Renal cortex interstitium (tissue), 11 donors: ENCODE data around the gene DCDC2C. TPM values are rescaled to one million over a fixed set of nuclear protein-coding genes. Genes with fewer than 3 reads are reported as not detected.

Source experiments
- DNase-seq, 11 donors: peaks; one replicate each; pipeline ENCODE4 v3.0.0-alpha.2; 2013; ENCODE audit warnings: low read depth in 9 of 11, low spot score in 4 of 11; ENCODE audit errors: extremely low read depth in 1 of 11
- polyA plus RNA-seq, 3 donors: library from polyadenylated mRNA; unstranded; fragments of 120-200 nt; gene quantifications; one replicate each; pipeline ENCODE4 v1.2.1, GENCODE V29; 2013; ENCODE audit not compliant: insufficient read length in 3 of 3

The DCDC2C gene
- polyA plus RNA-seq, 3 donors = 0.32 to 0.56 TPM; not detected in 1

DNA sequence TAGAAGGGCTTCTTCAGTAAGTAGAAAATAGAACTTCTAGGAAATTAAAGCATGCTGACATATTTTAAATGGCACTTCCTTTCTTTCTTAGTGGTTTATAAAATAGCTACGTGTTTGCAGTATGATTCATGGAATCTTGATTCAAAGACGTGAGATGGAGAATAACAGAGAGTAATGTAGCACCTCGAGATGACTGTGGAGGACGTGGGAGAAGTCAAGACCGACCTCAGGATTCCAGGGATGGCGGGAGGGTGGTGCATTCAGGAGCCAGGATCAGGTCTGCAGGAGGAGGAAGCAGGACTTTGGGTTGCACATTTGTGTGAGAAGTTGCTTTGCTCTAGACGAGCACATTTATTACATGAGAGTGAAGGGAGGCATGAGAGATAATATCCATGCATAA lies 56.0 kb downstream of the DCDC2C start:
- DNase-seq = no peak

DNA sequence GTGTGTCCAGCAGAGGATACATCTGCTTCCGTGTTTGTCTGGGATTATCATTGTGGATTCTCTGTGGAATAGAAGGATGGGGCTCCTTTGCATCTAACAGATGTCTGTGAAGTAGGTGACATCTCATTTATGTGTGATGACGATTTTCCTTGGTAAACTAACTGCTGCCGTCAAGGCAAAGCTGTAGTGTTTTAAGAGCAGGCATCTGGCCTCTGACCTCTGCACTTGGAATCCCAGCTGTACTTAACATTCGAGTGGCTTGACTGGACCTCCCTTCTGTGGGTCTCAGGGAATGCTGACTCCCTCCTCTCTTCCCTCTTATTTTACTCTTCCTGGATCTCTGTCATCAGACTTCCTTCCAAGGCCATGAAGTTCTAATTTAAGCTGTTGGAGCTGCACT lies 56.4 kb downstream of the DCDC2C start:
- DNase-seq = peak in 1 of 11 donors; percentile 39

DNA sequence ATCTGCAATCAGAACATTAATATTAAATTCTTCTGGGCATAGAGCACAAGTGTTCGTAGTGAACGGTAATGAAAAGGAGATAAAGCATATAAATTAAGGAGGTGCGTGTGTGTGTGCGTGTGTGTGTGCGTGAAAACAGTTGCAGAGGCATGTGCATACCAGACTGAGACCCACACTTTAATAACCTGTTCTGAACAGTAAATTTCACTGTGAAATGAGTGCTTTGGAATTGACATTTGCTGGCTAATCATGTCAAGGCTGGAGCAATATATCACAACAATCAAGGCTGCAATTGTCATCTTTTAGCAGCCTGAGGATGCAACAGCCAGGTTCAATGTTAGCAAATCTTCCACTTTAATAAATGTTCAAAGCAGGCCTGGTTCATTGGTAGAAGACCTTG lies 57.9 kb downstream of the DCDC2C start:
- no peak for DNase-seq

DNA sequence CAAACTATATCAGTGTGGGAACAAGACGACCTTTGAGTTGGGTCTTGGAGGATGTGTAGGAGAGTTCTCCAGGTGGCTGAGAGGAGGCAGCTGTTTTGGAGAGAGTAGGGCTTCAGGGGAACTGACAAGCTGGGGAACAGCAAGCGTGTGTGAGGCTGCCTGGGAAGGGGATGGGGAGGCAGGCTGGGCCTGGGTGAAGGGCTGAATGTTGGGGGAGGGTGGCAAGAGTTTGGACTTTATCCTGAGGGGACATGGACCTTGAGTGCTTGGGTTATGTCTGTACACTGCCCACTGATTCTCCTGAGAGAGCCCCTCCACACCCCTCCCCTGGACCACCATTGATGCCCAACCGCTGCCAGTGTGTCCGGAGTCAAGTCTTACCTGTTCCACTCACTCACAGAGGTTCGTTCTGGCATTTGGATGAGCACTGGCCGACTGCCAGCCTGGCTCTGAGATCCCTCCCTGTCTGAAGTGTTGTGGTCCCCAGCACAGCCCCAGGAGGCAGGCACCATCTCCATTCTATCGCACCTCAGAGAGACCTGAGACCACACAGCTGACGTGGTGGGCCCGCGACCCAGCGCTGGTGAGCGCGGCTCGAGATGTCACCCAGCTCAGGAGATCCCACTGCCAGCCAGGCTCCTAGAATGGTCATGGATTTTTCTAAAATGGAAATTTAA lies 59.5 kb downstream of the DCDC2C start:
- DNase-seq = no peak

DNA sequence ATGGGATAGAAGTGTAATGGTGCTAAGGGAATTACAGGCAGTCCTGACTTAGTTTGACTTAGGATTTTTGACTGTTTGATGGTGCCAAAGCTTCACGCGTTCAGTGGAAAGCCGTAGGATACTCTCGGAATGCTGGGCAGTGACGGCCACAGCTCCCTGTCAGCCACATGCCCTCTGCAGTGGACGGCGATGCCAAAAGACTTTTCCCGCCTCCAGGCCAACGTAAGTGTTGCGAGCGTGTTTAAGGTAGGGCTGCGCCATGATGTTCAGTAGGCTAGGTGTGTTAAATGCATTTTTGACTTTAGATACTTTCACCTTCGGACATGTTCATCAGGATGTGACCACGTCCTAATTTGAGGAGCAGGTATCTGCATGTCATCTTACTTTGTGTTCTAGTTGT lies 63.4 kb downstream of the DCDC2C start:
- DNase-seq = no peak

DNA sequence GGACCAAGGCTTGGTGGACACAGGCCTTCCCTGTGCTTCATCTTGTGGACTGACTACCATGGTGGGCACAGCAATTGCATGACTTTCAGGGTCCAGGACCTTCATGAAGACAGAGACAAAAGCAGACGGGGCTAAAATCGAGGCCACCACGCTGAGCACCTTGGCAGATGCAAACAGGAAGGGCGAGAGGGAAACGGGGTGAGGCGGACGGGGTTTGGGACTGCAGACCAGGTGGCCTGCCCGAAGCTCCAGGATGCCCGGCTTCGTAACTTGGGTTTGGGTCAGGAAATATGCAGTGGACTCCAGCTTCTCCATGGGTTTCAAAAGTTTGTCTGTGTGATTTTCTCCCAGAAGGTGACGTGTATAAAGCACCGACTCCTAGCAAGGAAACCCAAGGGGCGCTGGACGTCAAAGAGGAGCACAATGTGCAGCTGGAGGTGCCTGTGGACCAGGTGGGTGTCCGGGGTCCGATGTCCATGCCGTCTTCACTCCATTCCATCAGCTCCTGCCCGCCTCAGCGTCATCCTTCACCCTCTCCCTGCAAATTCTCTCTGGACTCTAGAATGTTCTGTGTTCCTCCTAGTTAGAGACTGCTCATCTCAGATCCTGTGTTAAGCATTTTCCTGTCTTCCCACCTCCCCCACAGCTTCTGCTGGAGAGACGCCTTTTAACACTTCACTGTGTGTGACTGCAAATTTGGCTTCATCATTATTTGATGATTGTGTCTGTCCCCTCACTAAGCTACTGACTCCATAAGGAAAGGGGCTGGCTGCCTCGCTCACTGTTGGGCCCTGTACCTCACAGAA lies 65.8 kb downstream of the DCDC2C start:
- no peak for DNase-seq

DNA sequence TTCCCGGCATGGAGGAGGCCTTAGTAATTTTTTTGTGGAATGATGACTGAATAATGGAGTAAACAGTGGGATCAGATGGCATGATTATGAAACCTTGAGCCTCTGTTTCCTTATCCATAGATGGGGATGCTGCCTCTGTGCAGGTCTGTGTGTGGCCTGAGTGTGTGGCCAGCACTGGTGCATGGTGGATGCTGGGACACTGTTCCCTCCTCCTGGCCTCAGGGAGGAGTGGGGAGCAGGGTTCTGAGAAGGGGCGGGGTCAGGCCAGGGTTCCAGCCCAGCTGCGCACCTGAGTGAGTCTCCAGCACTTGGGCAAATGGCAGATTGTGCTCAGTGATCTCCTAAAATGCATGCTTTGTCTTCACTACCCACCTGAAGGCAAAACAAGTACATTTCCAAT lies 66.4 kb downstream of the DCDC2C start:
- no peak for DNase-seq

DNA sequence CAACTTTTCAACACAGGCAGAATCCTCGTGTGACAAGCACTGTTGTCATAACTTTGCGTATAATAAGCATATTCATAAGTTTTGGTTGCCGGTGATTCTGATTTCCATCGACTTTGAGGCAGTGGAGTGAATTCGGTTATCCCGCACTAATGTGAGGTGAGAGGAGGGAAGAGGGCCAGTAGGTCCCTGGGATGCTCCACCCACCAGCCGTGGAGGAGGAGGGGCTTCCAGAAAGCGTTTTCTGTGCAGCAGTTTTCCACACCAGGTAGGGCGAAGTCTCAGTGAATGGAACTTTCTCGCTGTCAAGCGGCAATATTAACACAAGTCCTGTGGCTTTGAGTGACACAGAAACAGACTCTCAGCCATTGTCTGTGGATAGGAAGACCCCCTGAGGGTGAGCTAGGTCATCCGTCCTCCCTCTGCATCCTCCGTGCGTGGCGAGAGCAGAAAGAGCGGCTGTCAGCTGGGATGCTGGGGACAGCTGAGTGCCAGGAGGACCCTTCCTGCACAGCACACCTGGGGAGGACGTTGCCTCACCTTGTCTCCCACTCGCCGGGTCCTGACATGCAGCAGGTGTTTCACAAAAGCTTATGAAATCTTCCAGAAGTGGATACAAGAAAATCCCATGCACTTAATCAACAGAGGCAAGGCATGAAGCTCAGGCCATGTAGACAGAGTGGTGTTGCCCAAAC lies 67.5 kb downstream of the DCDC2C start:
- no peak for DNase-seq

DNA sequence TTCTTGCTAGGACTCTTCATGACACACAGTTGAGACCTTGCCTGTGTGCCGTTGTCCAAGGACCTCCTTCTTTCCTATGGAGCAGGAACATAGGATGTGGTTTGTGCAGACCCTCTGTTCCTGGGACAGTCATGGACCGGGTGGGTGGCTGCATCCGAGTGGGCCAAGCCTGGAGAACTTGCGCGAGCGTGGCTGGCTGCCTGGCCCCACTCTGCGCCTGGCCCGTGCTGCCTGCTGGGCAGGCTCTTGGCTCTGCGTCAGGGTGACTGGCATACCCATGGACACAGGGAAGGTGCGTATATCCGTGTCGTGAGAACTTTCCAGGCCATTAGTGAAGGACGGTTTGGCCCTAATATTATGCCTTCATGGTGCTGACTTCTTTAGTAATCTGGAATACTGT lies 68.2 kb downstream of the DCDC2C start:
- DNase-seq = no peak

DNA sequence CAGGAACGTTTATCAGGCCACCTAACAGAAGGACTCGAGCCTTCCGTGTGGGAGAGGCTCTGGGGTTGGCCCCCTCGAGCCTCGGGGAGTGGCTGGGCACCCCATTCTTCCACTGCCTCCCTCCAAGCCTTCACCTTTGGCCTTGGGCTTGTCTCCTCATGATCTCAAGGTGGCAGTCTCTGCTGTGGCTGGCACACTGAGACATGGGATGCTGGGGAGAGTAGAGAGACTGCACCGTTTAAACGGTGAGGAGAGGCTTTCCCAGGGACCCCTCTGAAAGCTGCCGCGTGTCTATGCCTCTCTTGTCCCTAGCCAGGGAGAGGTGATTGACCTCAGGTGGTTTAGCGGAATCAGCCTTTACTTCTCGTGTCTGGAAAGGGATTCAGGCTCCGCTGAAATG lies 71.0 kb downstream of the DCDC2C start:
- no peak for DNase-seq

DNA sequence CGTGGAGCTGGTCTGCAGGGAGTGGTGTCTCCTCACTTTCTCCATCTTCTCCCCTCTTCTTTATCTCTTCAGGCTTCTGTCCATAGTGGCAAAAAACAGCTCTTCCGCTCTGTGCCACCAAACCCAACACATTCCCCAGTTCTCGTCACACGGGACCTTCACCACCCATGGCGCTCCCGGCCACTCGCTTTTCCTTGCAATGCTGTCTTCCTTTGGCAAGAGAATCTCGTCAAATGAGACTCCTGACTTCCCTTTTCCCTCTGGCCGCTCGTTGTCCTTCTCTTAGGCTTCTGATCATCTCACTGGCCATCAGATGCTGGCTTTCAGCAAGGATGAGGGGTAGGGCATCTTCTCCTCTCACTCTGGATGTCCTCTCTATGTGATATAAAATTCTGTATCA lies 72.9 kb downstream of the DCDC2C start:
- DNase-seq = no peak

DNA sequence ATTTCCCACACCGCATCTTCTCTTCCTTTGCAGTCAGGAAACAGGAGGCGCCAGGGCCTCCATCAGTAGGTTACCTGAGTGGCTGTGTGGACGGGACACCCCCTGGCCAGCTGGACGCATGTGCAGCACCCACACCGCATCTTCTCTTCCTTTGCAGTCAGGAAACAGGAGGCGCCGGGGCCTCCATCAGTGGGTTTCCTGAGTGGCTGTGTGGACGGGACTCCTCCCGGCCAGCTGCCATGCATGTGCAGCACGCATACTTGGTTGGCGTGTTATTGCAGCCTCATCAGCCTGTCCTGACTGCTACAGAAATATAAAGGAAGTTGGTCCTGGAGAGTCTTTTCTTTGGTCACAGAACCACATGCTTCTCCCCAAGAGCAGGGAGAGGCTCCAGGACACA lies 74.6 kb downstream of the DCDC2C start:
- DNase-seq = no peak

DNA sequence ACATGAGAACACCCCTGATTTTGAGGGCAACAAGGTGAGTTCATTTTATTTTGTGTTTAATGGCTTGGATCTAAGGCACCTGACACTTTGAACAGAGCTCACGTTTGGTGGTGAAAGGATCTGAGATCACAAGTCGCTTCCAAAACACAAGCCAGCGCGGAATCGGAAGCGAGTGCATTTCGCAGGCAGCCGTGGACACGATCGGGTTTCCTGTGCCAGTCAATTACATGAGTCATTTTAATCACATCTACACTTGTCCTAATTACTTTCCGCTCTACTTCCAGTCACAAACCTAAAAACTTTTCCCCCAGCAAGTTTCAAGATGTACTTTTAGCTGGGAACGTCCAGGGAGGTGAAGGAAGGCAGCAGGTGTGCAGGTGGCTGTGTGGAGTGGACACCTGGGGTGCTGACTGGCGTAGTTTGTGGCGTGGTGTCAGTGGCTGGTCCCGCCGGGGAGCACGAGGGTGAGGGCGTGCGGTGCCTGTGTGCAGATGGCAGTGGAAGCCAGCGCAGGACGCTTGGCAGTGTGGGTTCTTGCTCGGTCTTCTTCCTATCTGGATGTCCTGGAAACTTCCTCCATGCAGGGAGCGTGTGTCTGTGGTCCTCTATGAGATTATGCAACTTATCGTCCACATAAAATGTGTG lies 75.6 kb downstream of the DCDC2C start:
- peak in 1 of 11 donors; percentile 25 for DNase-seq

DNA sequence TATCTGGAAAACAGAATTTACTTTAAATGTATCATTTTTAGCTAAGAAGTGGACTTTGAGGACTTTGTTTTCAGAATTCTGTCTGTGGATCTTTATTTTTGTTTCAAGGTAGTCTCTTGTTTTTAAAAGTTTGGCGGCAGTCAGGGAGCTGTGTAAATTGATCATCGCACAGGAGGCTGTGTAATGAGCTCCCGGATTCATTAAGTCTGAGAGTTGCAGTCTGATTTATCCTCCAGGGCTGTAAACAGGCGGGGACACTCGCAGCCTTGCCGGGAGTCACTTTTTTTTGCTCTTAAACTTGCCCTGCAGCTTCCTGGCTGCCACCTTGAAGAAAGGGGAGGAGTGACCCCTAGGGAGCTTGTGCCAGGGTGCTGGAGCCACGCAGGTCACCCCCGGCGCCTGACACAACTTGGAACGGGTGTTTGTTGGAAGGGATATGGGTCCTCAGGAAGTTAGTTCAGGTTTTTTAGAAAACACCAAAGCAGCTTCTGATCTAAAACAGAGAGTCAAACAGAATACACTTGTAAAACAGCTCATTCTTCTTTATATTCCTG lies 76.2 kb downstream of the DCDC2C start:
- peak in 1 of 11 donors; percentile 20 for DNase-seq

DNA sequence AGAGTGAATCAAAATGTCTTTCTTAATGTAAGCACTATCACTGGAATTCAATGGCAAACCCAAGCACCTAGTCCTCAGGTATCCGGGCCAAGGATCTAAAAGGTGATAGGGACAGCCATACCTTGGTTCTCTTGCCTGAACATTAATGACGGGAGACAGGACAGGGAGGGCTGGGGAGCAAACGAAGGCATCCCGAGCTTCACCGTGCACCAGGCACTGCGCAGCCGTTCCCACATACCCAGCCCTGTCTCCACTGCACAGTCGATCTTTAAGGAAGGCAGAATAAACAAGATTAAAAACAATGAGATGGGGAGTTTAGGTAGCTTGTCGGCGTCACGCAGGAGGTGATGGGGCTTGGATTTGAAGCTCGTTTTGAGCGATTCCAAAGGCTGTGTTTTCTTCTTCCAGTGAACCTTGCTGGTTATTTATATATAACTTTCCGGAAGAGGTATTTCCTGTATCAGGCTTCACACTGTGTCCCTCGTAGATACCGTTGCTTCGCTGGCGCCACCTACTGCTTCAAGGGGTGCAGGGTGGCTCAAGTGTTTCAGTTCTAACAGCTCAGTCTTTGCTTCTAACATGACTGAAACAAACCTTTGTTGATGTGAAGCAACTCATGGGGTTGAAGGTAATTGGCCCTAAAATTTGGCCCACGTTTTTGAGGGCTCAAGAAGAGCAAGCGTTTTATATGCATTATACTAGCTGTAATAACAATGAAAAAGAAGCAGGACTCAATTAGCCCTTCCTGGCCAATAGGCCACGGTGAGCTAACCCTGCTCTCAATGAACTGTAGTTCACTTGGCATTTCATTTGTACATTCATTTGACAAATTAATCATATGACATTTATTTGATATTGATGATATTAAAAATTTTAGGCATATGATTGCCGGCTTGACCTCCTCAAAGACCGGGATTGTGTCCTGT lies 77.4 kb downstream of the DCDC2C start:
- DNase-seq = peak in 7 of 11 donors; percentile 42 to 69 (median 63)

DNA sequence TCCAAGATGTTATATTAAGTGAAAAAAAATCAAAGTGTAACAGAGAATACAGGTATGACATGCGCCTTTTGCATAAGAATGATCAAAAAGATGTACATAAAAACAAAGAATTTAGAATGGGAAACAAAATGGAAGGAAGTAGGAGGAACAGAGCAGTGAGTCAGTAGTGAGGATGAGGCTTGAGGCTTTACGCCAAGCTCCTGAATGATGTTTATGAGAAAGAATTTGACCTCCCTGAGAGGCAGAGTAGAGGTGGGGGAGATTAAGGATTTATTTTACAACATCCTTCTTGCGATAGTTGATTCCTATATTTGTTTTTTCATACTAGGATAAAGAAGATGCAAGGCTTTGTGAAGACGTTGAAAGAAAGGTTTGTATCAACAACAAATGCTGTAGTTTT lies 81.4 kb downstream of the DCDC2C start:
- DNase-seq = no peak

DNA sequence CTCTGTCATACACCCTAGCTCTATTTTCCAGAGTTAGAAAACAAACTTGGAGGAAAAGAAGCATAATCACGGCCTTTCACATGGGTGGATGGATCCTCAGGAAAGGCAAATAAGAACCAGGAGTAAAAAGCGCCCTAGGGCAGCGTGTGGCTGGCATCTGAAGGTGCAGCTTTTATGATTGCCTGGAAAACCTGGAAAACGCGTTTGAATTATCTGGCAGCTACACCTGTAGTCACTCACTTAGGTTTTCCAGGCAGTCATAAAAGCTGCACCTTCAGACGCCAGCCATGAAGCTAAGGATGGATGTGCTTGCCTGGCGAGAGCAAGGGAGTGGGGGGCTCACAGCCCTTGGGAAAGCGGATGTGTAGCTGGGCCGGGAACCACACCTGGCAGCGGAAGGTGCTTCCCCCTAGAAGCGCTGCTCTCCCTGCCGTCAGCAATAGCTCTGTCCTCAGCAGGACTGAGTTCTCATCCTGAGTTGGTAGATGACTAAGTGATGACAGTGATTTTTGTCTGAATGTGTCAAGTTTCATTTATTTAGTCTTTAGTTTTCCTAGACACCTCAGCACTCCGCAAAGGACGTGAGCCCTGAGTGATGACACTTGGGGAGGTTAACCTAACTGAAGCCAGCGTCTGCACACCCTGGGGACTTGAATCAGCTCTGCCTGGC lies 82.0 kb downstream of the DCDC2C start:
- no peak for DNase-seq

DNA sequence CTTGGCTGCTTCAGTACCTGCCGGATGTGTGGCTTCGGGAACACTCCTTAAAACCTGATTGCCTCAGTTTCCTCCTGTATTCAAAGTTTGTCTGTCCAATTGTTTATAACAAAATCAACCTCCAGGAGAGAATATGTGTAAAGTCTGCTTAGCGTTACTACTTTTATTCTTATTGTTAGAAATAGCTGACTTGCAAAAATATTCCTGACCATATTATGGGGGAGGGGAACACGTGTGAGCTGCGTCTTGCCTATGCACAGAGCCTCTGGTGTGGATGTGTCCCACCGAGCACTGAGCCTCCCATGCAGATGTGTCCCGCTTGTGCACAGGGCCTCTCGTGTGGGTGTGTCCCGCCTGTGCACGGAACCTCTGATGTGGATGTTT lies 82.5 kb downstream of the DCDC2C start:
- no peak for DNase-seq
